IMR-90 (cell line): ENCODE results near the gene BCL11A. TPM values are rescaled to one million over a fixed set of nuclear protein-coding genes. Genes with fewer than 3 reads are reported as not detected.

ENCODE experiments used
- ATAC-seq: fragments of 200-7000 bp; cut with Tn5 transposase; 2 replicates; pipeline ENCODE4 v1.9.1; 2020; ENCODE audit warnings: low read depth, mild to moderate bottlenecking, moderate library complexity
- BruUV-seq: library from RNA; stranded (reverse); fragments of 400-500 nt; replicated peaks from 2 replicates; lab custom pipeline; 2021; lab: Mats Ljungman, UMichigan
- CTCF ChIA-PET: fragments of 300-600 bp; formaldehyde crosslinking; extraction: SDS; loops from one replicate; lab custom pipeline; 2021; ENCODE audit warnings: antibody characterized with exemption; lab: Yijun Ruan, JAX
- POLR2A ChIA-PET: fragments of 300-600 bp; sonication (Branson Sonifier 250); formaldehyde crosslinking; loops from one replicate; lab custom pipeline; 2022; ENCODE audit warnings: antibody characterized with exemption; ENCODE audit not compliant: unreplicated experiment; lab: Charles Lee
- DNase-seq: peaks from one replicate; pipeline ENCODE4 v3.0.0; 2013
- H2AFZ ChIP-seq: replicated peaks from 2 replicates; pipeline ENCODE3; 2013; ENCODE audit warnings: low read length, mild to moderate bottlenecking; ENCODE audit not compliant: poor library complexity
- H2AK5ac ChIP-seq: 2 replicates; pipeline ENCODE4 v1.6.1; 2013; ENCODE audit warnings: low read depth, low read length, inconsistent platforms
- H2AK9ac ChIP-seq: replicated peaks from 2 replicates; pipeline ENCODE3; 2013; ENCODE audit warnings: mild to moderate bottlenecking, low read depth, low read length, moderate library complexity; ENCODE audit not compliant: poor library complexity
- H2BK120ac ChIP-seq: 2 replicates; pipeline ENCODE4 v1.6.1; 2013; ENCODE audit warnings: low read depth, low read length, inconsistent platforms
- H2BK15ac ChIP-seq: 3 replicates; pipeline ENCODE4 v1.6.1; 2013; ENCODE audit warnings: low read depth, low read length, inconsistent platforms
- H2BK20ac ChIP-seq: 2 replicates; pipeline ENCODE4 v1.6.1; 2013; ENCODE audit warnings: low read depth, mild to moderate bottlenecking, inconsistent platforms, low read length, moderate library complexity
- H2BK5ac ChIP-seq: 2 replicates; pipeline ENCODE4 v1.6.1; 2013; ENCODE audit warnings: mild to moderate bottlenecking, low read depth, low read length, inconsistent platforms; ENCODE audit not compliant: poor library complexity, severe bottlenecking
- H3K14ac ChIP-seq: replicated peaks from 2 replicates; pipeline ENCODE4 v1.6.1; 2013; ENCODE audit warnings: low read depth, low read length, inconsistent platforms
- H3K18ac ChIP-seq: 2 replicates; pipeline ENCODE4 v1.6.1; 2013; ENCODE audit warnings: low read depth, low read length, control low read depth
- H3K23ac ChIP-seq: 2 replicates; pipeline ENCODE4 v1.6.1; 2013; ENCODE audit warnings: low read depth, low read length, inconsistent platforms
- H3K27ac ChIP-seq: 2 replicates; pipeline ENCODE4 v1.5.1; 2013; ENCODE audit warnings: mild to moderate bottlenecking, control low read depth, low read length; ENCODE audit not compliant: insufficient read depth
- H3K27me3 ChIP-seq: 2 replicates; pipeline ENCODE4 v1.6.1; 2013; ENCODE audit warnings: low read length; ENCODE audit not compliant: control insufficient read depth, insufficient read depth
- H3K36me3 ChIP-seq: 2 replicates; pipeline ENCODE4 v1.6.1; 2013; ENCODE audit warnings: low read length, mixed read lengths; ENCODE audit not compliant: control insufficient read depth, insufficient read depth
- H3K4ac ChIP-seq: 2 replicates; pipeline ENCODE4 v1.6.1; 2013; ENCODE audit warnings: low read depth, low read length, inconsistent platforms
- H3K4me1 ChIP-seq: 2 replicates; pipeline ENCODE4 v1.6.1; 2013; ENCODE audit warnings: low read length, mixed read lengths; ENCODE audit not compliant: control insufficient read depth, insufficient read depth
- H3K4me2 ChIP-seq: 2 replicates; pipeline ENCODE4 v1.6.1; 2013; ENCODE audit warnings: low read depth, mild to moderate bottlenecking, control low read depth, low read length, moderate library complexity
- H3K4me3 ChIP-seq: 2 replicates; pipeline ENCODE4 v1.5.1; 2013; ENCODE audit warnings: low read depth, mild to moderate bottlenecking, control low read depth, low read length, moderate library complexity; ENCODE audit not compliant: insufficient read depth
- H3K56ac ChIP-seq: 2 replicates; pipeline ENCODE4 v1.6.1; 2013; ENCODE audit warnings: low read length, inconsistent platforms; ENCODE audit not compliant: insufficient read depth; ENCODE audit errors: extremely low read depth
- H3K79me1 ChIP-seq, 2 experiments: 2 replicates each; pipeline ENCODE4 v1.6.1; 2013; ENCODE audit warnings: low read length in 2 of 2, inconsistent platforms in 1 of 2, low read depth in 1 of 2
- H3K9ac ChIP-seq: 2 replicates; pipeline ENCODE4 v1.6.1; 2013; ENCODE audit warnings: low read depth, low read length, control low read depth
- H3K9me1 ChIP-seq: 2 replicates; pipeline ENCODE4 v1.6.1; 2013; ENCODE audit warnings: low read length, inconsistent platforms; ENCODE audit not compliant: insufficient read depth
- H3K9me3 ChIP-seq: 2 replicates; pipeline ENCODE4 v1.6.1; 2013; ENCODE audit warnings: low read length; ENCODE audit not compliant: control insufficient read depth, insufficient read depth
- H4K20me1 ChIP-seq: 2 replicates; pipeline ENCODE4 v1.6.1; 2013; ENCODE audit warnings: low read length, inconsistent platforms; ENCODE audit not compliant: insufficient read depth
- H4K5ac ChIP-seq: 2 replicates; pipeline ENCODE4 v1.6.1; 2013; ENCODE audit warnings: mild to moderate bottlenecking, low read depth, low read length, control low read depth
- H4K8ac ChIP-seq, 2 experiments: 2 replicates each; pipeline ENCODE4 v1.6.1; 2013; ENCODE audit warnings: low read depth in 2 of 2, low read length in 2 of 2, control low read depth in 1 of 2, inconsistent platforms in 1 of 2
- H4K91ac ChIP-seq: 2 replicates; pipeline ENCODE4 v1.6.1; 2013; ENCODE audit warnings: low read depth, low read length, inconsistent platforms; ENCODE audit not compliant: insufficient read depth
- BHLHE40 ChIP-seq: fragments of 150-350 bp; IDR thresholded peaks from 2 replicates; pipeline ENCODE4 v1.6.1; 2016; ENCODE audit warnings: mild to moderate bottlenecking, low read depth, low read length
- CEBPB ChIP-seq: IDR thresholded peaks from 2 replicates; pipeline ENCODE4 v1.6.1; 2012; ENCODE audit warnings: low read depth, low read length, improper control_type of control experiment
- CHD1 ChIP-seq: IDR thresholded peaks from 2 replicates; pipeline ENCODE4 v1.6.1; 2012; ENCODE audit warnings: low read depth, low read length, improper control_type of control experiment
- FOS ChIP-seq: fragments of 150-350 bp; IDR thresholded peaks from 2 replicates; pipeline ENCODE4 v1.6.1; 2016; ENCODE audit warnings: low read depth, low read length
- MAFK ChIP-seq: IDR thresholded peaks from 2 replicates; pipeline ENCODE4 v1.6.1; 2012; ENCODE audit warnings: low read depth, low read length, improper control_type of control experiment
- MAZ ChIP-seq: IDR thresholded peaks from 2 replicates; pipeline ENCODE4 v1.6.1; 2012; ENCODE audit warnings: low read depth, mild to moderate bottlenecking, low read length, improper control_type of control experiment, moderate library complexity, borderline replicate concordance
- MXI1 ChIP-seq: IDR thresholded peaks from 2 replicates; pipeline ENCODE4 v1.6.1; 2012; ENCODE audit warnings: low read depth, mild to moderate bottlenecking, low read length, moderate library complexity, borderline replicate concordance
- NFE2L2 ChIP-seq: fragments of 150-350 bp; IDR thresholded peaks from 2 replicates; pipeline ENCODE4 v1.6.1; 2016; ENCODE audit warnings: low read depth, mild to moderate bottlenecking, low read length
- POLR2A ChIP-seq: IDR thresholded peaks from 2 replicates; pipeline ENCODE4 v1.6.1; 2012; ENCODE audit warnings: mild to moderate bottlenecking, low read depth, low read length
- RAD21 ChIP-seq: IDR thresholded peaks from 2 replicates; pipeline ENCODE4 v1.6.1; 2012; ENCODE audit warnings: low read length, improper control_type of control experiment
- RCOR1 ChIP-seq: IDR thresholded peaks from 2 replicates; pipeline ENCODE4 v1.6.1; 2012; ENCODE audit warnings: mild to moderate bottlenecking, low read length, improper control_type of control experiment; ENCODE audit not compliant: insufficient replicate concordance
- RFX5 ChIP-seq: IDR thresholded peaks from 2 replicates; pipeline ENCODE4 v1.8.0; 2012; ENCODE audit warnings: low read depth, mild to moderate bottlenecking, low read length, moderate library complexity
- SMC3 ChIP-seq: fragments of 150-350 bp; IDR thresholded peaks from 2 replicates; pipeline ENCODE4 v1.6.1; 2016; ENCODE audit warnings: low read depth, mild to moderate bottlenecking, antibody characterized with exemption, low read length, moderate library complexity
- WGBS, 2 experiments: methylation state at CpG; one replicate each; pipeline versions ENCODE4 v1.1.5 to v1.1.7; 2013; ENCODE audit warnings: missing lambda C conversion rate in 2 of 2; ENCODE audit not compliant: insufficient read length in 1 of 2; ENCODE audit errors: extremely low coverage in 2 of 2; 5-methylcytosine and 5-hydroxymethylcytosine counted together
- dilution Hi-C: fragments of 300-500 bp; cut with HindIII; formaldehyde crosslinking; loops from one replicate; pipeline ENCODE4 v1.14.3; 2018; ENCODE audit warnings: low sequenced_read_pairs; ENCODE audit not compliant: unreplicated experiment
- in situ Hi-C: fragments of 300-500 bp; cut with MboI; formaldehyde crosslinking; loops from 3 replicates; pipeline ENCODE4 v1.14.3; 2019; ENCODE audit warnings: low sequenced_read_pairs, inconsistent platforms, mixed read lengths
- intact Hi-C: fragments of 100-400 bp; cut with micrococcal nuclease; formaldehyde crosslinking; loops from 2 replicates; pipeline ENCODE4 v1.10.0; 2022
- polyA plus RNA-seq, 3 experiments: library from polyadenylated mRNA; depleted of rRNA; stranded (reverse); fragments of >200 nt; gene quantifications; 2 replicates each; pipeline ENCODE4 v1.2.3, GENCODE V29; 2012; ENCODE audit warnings: low replicate concordance in 1 of 3
- total RNA-seq: library from RNA; depleted of rRNA; stranded (reverse); fragments of >200 nt; gene quantifications from 2 replicates; pipeline ENCODE4 v1.2.3, GENCODE V29; 2012
- TF ChIP-seq, protein P1 (sequence below): conservative IDR thresholded peaks from 2 replicates; pipeline ENCODE4 v1.5.1; 2012; ENCODE audit warnings: mild to moderate bottlenecking, low read depth, low read length, improper control_type of control experiment
- TF ChIP-seq, protein P2 (sequence below): fragments of 150-350 bp; IDR thresholded peaks from 2 replicates; pipeline ENCODE4 v1.6.1; 2016; ENCODE audit warnings: low read depth, mild to moderate bottlenecking, low read length, moderate library complexity, borderline replicate concordance
- TF ChIP-seq, protein P3 (sequence below): fragments of 150-350 bp; IDR thresholded peaks from 2 replicates; pipeline ENCODE4 v1.6.1; 2017; ENCODE audit warnings: mild to moderate bottlenecking, antibody characterized with exemption, low read length, low read depth

The BCL11A gene
- total and polyA plus RNA-seq, 2 of the 4 experiments (the other 2 are of a cell fraction), result 1.0 to 1.1 TPM

DNA sequence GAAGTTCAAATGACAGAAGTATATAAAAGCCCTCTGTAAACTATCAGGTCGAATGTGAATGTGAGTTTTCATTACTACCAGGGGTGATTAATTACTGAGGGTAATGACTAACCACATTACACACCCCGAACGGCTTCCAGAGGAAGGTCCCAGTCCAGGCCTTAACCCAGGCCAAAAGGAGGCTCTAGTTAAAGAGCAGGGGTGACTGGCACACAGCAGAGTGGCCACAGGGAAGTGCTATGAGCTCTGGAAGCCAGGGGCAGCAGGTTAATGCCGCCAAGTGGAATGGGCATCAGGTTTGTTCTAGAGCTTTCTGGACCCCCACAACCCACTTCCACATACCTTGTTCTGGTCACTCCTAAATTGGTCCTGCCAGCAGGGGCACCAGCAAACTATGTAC lies 87.7 kb downstream of the BCL11A start:
- no peak overlapping the region for H4K5ac ChIP-seq
- 0 out of 2 replicates have a peak, but pooled peaks cover 1% of the 10 kb centered on the region for H3K36me3 ChIP-seq
- H3K9me1 ChIP-seq, result no peaks in the 10 kb centered on the region
- H4K8ac ChIP-seq, result no peak overlapping the region
- no peak overlapping the region for H3K4me3 ChIP-seq
- H3K79me1 ChIP-seq, result no peaks in the 10 kb centered on the region
- H2BK120ac ChIP-seq, result no peak overlapping the region
- no peak overlapping the region for H3K18ac ChIP-seq
- ATAC-seq (no peak), DNase-seq (no peak)
- H2BK15ac ChIP-seq, result no peak overlapping the region
- H2AK9ac ChIP-seq, result no peak overlapping the region
- no peak overlapping the region for H4K91ac ChIP-seq
- H2BK20ac ChIP-seq, result no peak overlapping the region
- no peaks in the 10 kb centered on the region for H3K9me3 ChIP-seq
- H4K20me1 ChIP-seq, result no peaks in the 10 kb centered on the region
- H3K4me2 ChIP-seq, result no peak overlapping the region
- H3K27me3 ChIP-seq, result no peaks in the 10 kb centered on the region
- H2BK5ac ChIP-seq, result no peak overlapping the region
- intact Hi-C loops (no loop called here), in situ Hi-C loops (no loop called here), dilution Hi-C loops (no loop called here)
- no peak overlapping the region for H3K27ac ChIP-seq
- no peak overlapping the region for H2AFZ ChIP-seq
- TF ChIP-seq FOS, result no peak
- TF ChIP-seq, protein P1, sequence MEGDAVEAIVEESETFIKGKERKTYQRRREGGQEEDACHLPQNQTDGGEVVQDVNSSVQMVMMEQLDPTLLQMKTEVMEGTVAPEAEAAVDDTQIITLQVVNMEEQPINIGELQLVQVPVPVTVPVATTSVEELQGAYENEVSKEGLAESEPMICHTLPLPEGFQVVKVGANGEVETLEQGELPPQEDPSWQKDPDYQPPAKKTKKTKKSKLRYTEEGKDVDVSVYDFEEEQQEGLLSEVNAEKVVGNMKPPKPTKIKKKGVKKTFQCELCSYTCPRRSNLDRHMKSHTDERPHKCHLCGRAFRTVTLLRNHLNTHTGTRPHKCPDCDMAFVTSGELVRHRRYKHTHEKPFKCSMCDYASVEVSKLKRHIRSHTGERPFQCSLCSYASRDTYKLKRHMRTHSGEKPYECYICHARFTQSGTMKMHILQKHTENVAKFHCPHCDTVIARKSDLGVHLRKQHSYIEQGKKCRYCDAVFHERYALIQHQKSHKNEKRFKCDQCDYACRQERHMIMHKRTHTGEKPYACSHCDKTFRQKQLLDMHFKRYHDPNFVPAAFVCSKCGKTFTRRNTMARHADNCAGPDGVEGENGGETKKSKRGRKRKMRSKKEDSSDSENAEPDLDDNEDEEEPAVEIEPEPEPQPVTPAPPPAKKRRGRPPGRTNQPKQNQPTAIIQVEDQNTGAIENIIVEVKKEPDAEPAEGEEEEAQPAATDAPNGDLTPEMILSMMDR, result no peak
- TF ChIP-seq CEBPB, result no peak
- no peak for TF ChIP-seq RAD21
- TF ChIP-seq SMC3, result no peak
- no peak for TF ChIP-seq MXI1
- TF ChIP-seq, protein P2, sequence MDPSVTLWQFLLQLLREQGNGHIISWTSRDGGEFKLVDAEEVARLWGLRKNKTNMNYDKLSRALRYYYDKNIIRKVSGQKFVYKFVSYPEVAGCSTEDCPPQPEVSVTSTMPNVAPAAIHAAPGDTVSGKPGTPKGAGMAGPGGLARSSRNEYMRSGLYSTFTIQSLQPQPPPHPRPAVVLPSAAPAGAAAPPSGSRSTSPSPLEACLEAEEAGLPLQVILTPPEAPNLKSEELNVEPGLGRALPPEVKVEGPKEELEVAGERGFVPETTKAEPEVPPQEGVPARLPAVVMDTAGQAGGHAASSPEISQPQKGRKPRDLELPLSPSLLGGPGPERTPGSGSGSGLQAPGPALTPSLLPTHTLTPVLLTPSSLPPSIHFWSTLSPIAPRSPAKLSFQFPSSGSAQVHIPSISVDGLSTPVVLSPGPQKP, result no peak
- no peak for TF ChIP-seq POLR2A
- TF ChIP-seq MAZ, result no peak
- no peak for TF ChIP-seq RFX5
- TF ChIP-seq MAFK, result no peak
- no peak for TF ChIP-seq BHLHE40
- TF ChIP-seq RCOR1, result no peak
- TF ChIP-seq NFE2L2, result no peak
- TF ChIP-seq, protein P3, sequence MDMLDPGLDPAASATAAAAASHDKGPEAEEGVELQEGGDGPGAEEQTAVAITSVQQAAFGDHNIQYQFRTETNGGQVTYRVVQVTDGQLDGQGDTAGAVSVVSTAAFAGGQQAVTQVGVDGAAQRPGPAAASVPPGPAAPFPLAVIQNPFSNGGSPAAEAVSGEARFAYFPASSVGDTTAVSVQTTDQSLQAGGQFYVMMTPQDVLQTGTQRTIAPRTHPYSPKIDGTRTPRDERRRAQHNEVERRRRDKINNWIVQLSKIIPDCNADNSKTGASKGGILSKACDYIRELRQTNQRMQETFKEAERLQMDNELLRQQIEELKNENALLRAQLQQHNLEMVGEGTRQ, result no peak
- TF ChIP-seq CHD1, result no peak
- no peaks in the 10 kb centered on the region for H3K4me1 ChIP-seq
- POLR2A ChIA-PET, result no interaction called here
- H3K14ac ChIP-seq, result no peak overlapping the region
- no peak overlapping the region for H3K4ac ChIP-seq
- no CpG with 5 or more reads among the region's 4 CpGs for WGBS, 2 experiments
- BruUV-seq, result no TSS peak
- no peak overlapping the region for H2AK5ac ChIP-seq
- no peak overlapping the region for H3K56ac ChIP-seq
- H3K23ac ChIP-seq, result no peak overlapping the region
- no peak overlapping the region for H3K9ac ChIP-seq
- CTCF ChIA-PET, result no interaction called here
